ENCODE measurements around the gene YWHAE.
"Not testable (repeated sequence)": the region's sequence is repeated elsewhere in the genome, so short reads cannot be mapped to it uniquely, and the experiment has no call there.

Gene YWHAE

DNA sequence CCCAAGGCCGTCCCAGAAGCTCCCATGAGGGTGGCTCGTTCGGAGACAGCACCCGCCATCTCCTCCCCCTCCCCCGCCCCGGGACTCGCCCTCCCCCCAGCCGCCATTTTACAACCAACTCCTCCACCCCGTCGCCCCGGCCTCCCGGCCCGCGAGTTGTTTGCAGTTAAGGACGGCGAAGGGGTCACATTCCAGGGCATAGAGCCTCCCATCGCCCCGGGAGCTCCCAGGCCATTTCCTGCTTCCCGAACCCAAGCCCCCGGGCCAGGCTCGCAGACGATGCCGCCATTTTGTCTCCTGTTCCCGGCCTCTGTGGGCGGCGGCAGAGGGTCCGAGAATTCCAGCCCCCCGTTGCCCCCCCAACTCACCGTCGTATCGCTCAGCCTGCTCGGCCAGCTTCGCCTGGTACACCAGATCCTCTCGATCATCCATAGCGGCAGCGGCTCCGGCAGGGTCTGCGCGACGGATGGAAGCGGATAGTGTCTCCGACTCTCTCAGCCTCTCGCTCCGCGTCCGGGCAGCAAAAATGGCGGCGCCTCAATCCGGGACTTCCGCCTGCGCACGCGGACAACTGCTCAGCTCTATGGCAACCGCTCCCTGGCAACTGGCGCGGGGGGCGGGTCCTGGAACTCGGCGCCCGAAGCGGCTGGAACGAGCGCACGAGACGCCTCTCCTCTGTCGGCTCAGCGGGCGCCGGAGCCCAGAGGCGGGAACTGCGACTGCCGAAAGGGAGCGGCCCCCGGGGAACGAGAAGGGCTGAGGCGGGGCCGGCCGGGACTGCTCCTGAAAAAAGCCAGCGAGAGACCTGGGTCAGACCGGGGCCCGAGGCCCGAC is at the start of gene YWHAE:
Gene YWHAE, minus strand, starts transcription at position 544 of the 834 bp plus-strand sequence. Its CDS starts 112 bp downstream, at position 432.
- H3K9me3 ChIP-seq (ENCODE audit: control insufficient read depth in 5 of 5, low read length in 5 of 5), result no peaks in the 10 kb centered on the region
- H3K36me3 ChIP-seq (ENCODE audit: control insufficient read depth in 5 of 5, insufficient read depth in 5 of 5, low read length in 5 of 5), result peaks cover 0 to 9% (median 0%) of the 10 kb centered on the region in 5 donors
- peaks cover 5 to 43% (median 28%) of the 10 kb centered on the region in 5 donors for H3K4me1 ChIP-seq (ENCODE audit: control insufficient read depth in 5 of 5, insufficient read depth in 5 of 5, low read length in 5 of 5)
- H3K4me3 ChIP-seq (ENCODE audit: low read depth in 1 of 5, low read length in 5 of 5), result peak within 1 kb of the TSS; percentile 96 to 99 (median 98)
- H3K9ac ChIP-seq (ENCODE audit: low read length in 5 of 5), result peak within 1 kb of the TSS; percentile 93 to 98 (median 94)
- no peaks in the 10 kb centered on the region for H3K27me3 ChIP-seq (ENCODE audit: control insufficient read depth in 5 of 5, insufficient read depth in 4 of 5, low read length in 5 of 5)
- H3K27ac ChIP-seq (ENCODE audit: low read depth, low read length), result peak within 1 kb of the TSS; percentile 92

DNA sequence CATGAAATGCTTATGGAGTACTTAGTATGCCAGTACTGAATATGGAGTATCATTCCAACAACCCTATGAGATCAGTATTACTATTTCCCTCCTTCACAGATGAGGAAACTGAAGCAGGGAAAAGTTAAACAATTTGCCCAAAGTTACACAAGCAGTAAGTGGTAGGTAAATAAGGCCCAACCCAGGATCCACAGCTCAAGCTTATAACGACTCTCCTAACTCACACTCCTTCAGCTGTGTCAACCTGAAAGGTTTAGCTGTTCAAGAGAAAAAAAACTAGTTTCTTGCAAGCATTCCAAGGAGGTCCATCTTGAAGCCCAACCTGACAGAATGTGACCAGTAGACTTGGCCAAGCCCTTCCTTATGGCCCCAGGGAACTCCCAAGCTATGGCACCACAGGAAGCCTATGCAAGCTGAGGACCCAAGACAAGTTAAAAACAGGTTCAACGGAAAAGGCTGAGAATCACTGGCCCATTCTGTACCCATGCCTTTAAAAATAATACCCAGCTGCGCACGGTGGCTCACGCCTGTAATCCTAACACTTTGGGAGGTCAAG is 49.5 kb upstream of the YWHAE start:
- Histone ChIP-seq H3K4me1 (ENCODE audit: control insufficient read depth in 5 of 5, insufficient read depth in 5 of 5, low read length in 5 of 5) (peaks cover under 1 to 54% (median 42%) of the 10 kb centered on the region in 5 donors), H3K27ac (ENCODE audit: low read depth, low read length) (no peak overlapping the region), H3K36me3 (ENCODE audit: control insufficient read depth in 5 of 5, insufficient read depth in 5 of 5, low read length in 5 of 5) (peaks cover 0 to 14% (median 4%) of the 10 kb centered on the region in 5 donors), H3K27me3 (ENCODE audit: control insufficient read depth in 5 of 5, insufficient read depth in 4 of 5, low read length in 5 of 5) (no peaks in the 10 kb centered on the region), H3K9me3 (ENCODE audit: control insufficient read depth in 5 of 5, low read length in 5 of 5) (no peaks in the 10 kb centered on the region), H3K4me3 (ENCODE audit: low read depth in 1 of 5, low read length in 5 of 5) (no peak overlapping the region), H3K9ac (ENCODE audit: low read length in 5 of 5) (no peak overlapping the region)

DNA sequence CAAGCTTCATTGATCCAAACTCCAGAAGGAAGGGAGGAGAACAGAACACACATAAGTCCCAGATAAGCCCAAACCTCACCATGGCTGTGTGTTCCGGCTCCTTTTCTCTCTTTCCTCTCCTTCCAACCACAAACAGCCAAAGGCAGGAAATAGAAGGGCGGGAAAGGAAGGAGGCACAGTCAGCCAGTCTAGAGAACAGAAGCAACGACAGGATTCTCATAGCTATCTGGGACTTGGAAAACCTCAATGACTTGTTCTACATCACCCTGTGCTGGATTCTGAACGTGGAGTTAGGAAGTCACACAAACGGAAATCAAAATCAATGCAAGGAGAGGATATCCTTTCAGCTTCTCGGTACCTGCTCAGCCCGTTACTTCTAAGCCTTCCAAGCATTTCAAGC is 47.0 kb upstream of the YWHAE start:
- H3K9ac ChIP-seq (ENCODE audit: low read length in 5 of 5), result no peak overlapping the region
- no peaks in the 10 kb centered on the region for H3K27me3 ChIP-seq (ENCODE audit: control insufficient read depth in 5 of 5, insufficient read depth in 4 of 5, low read length in 5 of 5)
- H3K36me3 ChIP-seq (ENCODE audit: control insufficient read depth in 5 of 5, insufficient read depth in 5 of 5, low read length in 5 of 5), result peaks cover 0 to 8% (median 3%) of the 10 kb centered on the region in 5 donors
- peak overlapping the region in 2 of 5 donors; percentile 26 to 29 for H3K4me3 ChIP-seq (ENCODE audit: low read depth in 1 of 5, low read length in 5 of 5)
- H3K4me1 ChIP-seq (ENCODE audit: control insufficient read depth in 5 of 5, insufficient read depth in 5 of 5, low read length in 5 of 5), result peaks cover 0 to 36% (median 29%) of the 10 kb centered on the region in 5 donors
- H3K27ac ChIP-seq (ENCODE audit: low read depth, low read length), result peak overlapping the region; percentile 29
- no peaks in the 10 kb centered on the region for H3K9me3 ChIP-seq (ENCODE audit: control insufficient read depth in 5 of 5, low read length in 5 of 5)

DNA sequence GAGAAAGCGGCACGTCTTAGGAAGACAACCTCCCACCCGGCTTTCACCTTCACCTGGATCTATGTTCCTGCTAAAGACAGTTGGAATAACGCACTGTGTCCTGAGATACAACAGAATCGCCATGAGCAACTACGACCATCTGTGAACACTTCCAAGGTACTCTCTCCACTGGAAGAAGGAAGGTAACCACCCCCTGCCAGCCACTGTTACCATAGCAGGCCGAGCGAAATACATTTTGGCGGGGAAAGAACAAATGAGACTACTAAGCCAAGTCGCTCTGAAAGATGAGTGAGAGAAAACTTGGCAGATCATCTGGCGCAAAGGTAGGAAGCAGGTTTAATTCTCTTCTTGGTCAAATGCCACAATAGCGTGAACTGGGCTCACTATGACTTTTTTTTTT is 46.2 kb upstream of the YWHAE start:
- H3K4me1 ChIP-seq (ENCODE audit: control insufficient read depth in 5 of 5, insufficient read depth in 5 of 5, low read length in 5 of 5), result peaks cover 0 to 34% (median 29%) of the 10 kb centered on the region in 5 donors
- no peak overlapping the region for H3K9ac ChIP-seq (ENCODE audit: low read length in 5 of 5)
- H3K27me3 ChIP-seq (ENCODE audit: control insufficient read depth in 5 of 5, insufficient read depth in 4 of 5, low read length in 5 of 5), result no peaks in the 10 kb centered on the region
- H3K27ac ChIP-seq (ENCODE audit: low read depth, low read length), result no peak overlapping the region
- H3K9me3 ChIP-seq (ENCODE audit: control insufficient read depth in 5 of 5, low read length in 5 of 5), result no peaks in the 10 kb centered on the region
- no peak overlapping the region for H3K4me3 ChIP-seq (ENCODE audit: low read depth in 1 of 5, low read length in 5 of 5)
- H3K36me3 ChIP-seq (ENCODE audit: control insufficient read depth in 5 of 5, insufficient read depth in 5 of 5, low read length in 5 of 5), result peaks cover 0 to 8% (median 0%) of the 10 kb centered on the region in 5 donors

DNA sequence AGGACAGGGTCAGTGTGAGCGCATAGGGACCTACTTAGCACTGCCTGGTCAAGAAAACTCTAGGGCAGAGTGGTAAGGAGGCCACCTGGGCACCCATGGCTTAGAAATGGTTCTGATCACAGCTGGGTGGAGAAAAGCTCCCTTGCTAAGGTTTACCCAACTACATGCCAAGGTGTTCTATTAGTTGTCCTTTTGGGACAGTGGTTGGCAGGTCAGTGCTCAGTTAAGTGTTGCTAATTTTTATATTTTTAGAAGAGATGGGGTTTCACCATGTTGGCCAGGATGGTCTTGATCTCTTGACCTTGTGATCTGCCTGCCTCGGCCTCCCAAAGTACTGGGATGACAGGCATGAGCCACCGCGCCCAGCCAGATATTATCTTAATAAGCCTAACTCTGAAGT is 45.7 kb upstream of the YWHAE start:
- not testable (repeated sequence) for H3K27ac ChIP-seq (ENCODE audit: low read depth, low read length); H3K9ac ChIP-seq (ENCODE audit: low read length in 5 of 5); H3K27me3 ChIP-seq (ENCODE audit: control insufficient read depth in 5 of 5, insufficient read depth in 4 of 5, low read length in 5 of 5); H3K9me3 ChIP-seq (ENCODE audit: control insufficient read depth in 5 of 5, low read length in 5 of 5); H3K4me3 ChIP-seq (ENCODE audit: low read depth in 1 of 5, low read length in 5 of 5); H3K36me3 ChIP-seq (ENCODE audit: control insufficient read depth in 5 of 5, insufficient read depth in 5 of 5, low read length in 5 of 5)
- peaks cover 0 to 34% (median 29%) of the 10 kb centered on the region in 5 donors for H3K4me1 ChIP-seq (ENCODE audit: control insufficient read depth in 5 of 5, insufficient read depth in 5 of 5, low read length in 5 of 5)

DNA sequence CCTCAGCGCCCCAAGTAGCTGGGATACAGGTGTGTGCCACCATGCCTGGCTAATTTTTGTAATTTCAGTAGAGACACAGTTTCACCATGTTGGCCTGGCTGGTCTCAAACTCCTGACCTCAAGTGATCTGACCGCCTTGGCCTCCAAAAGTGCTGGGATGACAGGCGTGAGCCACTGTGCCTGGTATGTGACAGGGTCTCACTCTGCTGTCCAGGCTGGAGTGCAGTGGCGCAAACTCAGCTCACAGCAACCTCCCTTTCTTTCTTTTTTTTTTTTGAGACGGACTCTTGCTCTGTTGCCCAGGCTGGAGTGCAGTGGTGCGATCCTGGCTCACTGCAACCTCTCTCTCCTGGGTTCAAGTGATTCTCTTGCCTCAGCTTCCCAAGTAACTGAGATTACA is 42.7 kb upstream of the YWHAE start:
- H3K4me3 ChIP-seq (ENCODE audit: low read depth in 1 of 5, low read length in 5 of 5); H3K27ac ChIP-seq (ENCODE audit: low read depth, low read length); H3K9me3 ChIP-seq (ENCODE audit: control insufficient read depth in 5 of 5, low read length in 5 of 5); H3K9ac ChIP-seq (ENCODE audit: low read length in 5 of 5); H3K36me3 ChIP-seq (ENCODE audit: control insufficient read depth in 5 of 5, insufficient read depth in 5 of 5, low read length in 5 of 5); H3K27me3 ChIP-seq (ENCODE audit: control insufficient read depth in 5 of 5, insufficient read depth in 4 of 5, low read length in 5 of 5): not testable (repeated sequence)
- peaks cover 0 to 25% (median 18%) of the 10 kb centered on the region in 5 donors for H3K4me1 ChIP-seq (ENCODE audit: control insufficient read depth in 5 of 5, insufficient read depth in 5 of 5, low read length in 5 of 5)

DNA sequence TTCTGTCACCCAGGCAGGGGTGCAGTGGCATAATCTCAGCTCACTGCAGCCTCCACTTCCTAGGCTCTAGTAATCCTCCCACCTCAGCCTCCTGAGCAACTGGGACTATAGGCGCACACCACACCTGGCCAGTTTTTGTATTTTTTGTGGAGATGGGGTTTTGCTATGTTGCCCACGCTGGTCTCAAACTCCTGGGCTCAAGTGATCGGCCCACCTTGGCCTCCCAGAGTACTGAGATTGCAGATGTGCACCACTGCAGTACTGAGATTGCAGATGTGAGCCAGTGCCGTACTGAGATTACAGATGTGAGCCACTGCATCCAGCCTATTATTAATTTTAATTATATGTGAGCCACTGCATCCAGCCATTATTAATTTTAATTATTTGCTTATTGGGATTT is 42.2 kb upstream of the YWHAE start:
- Histone ChIP-seq H3K4me1 (ENCODE audit: control insufficient read depth in 5 of 5, insufficient read depth in 5 of 5, low read length in 5 of 5) (peaks cover 0 to 20% (median 14%) of the 10 kb centered on the region in 5 donors), H3K27ac (ENCODE audit: low read depth, low read length) (no peak overlapping the region), H3K9ac (ENCODE audit: low read length in 5 of 5) (no peak overlapping the region)

DNA sequence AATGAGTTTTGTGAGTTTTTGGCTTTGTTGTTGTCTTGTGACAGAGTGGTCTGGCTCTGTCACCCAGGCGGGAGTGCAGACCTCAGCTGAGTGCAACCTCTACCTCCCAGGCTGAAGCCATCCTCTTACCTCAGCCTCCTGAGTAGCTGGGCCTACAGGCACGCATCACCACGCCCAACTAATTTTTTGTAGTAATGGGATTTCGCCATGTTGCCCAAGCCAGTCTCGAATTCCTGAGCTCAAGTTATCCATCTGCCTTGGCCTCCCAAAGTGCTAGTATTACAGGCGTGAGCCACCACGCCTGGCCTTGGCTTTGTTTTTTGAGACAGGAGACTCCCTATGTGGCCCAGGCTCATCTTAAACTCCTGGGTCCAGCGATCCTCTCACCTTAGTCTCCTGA is 40.9 kb upstream of the YWHAE start:
- Histone ChIP-seq H3K36me3 (ENCODE audit: control insufficient read depth in 5 of 5, insufficient read depth in 5 of 5, low read length in 5 of 5) (peaks cover 5 to 21% (median 15%) of the 10 kb centered on the region in 5 donors), H3K27ac (ENCODE audit: low read depth, low read length) (no peak overlapping the region), H3K9ac (ENCODE audit: low read length in 5 of 5) (no peak overlapping the region), H3K9me3 (ENCODE audit: control insufficient read depth in 5 of 5, low read length in 5 of 5) (no peaks in the 10 kb centered on the region), H3K4me3 (ENCODE audit: low read depth in 1 of 5, low read length in 5 of 5) (no peak overlapping the region), H3K27me3 (ENCODE audit: control insufficient read depth in 5 of 5, insufficient read depth in 4 of 5, low read length in 5 of 5) (no peaks in the 10 kb centered on the region), H3K4me1 (ENCODE audit: control insufficient read depth in 5 of 5, insufficient read depth in 5 of 5, low read length in 5 of 5) (peaks cover 0 to 14% (median 8%) of the 10 kb centered on the region in 5 donors)

More for the DNA sequence above, 42.2 kb upstream of the YWHAE start:
- peaks cover 0 to 9% (median 8%) of the 10 kb centered on the region in 5 donors for H3K36me3 ChIP-seq (ENCODE audit: control insufficient read depth in 5 of 5, insufficient read depth in 5 of 5, low read length in 5 of 5)
- no peaks in the 10 kb centered on the region for H3K27me3 ChIP-seq (ENCODE audit: control insufficient read depth in 5 of 5, insufficient read depth in 4 of 5, low read length in 5 of 5)
- H3K4me3 ChIP-seq (ENCODE audit: low read depth in 1 of 5, low read length in 5 of 5), result no peak overlapping the region
- H3K9me3 ChIP-seq (ENCODE audit: control insufficient read depth in 5 of 5, low read length in 5 of 5), result no peaks in the 10 kb centered on the region

DNA sequence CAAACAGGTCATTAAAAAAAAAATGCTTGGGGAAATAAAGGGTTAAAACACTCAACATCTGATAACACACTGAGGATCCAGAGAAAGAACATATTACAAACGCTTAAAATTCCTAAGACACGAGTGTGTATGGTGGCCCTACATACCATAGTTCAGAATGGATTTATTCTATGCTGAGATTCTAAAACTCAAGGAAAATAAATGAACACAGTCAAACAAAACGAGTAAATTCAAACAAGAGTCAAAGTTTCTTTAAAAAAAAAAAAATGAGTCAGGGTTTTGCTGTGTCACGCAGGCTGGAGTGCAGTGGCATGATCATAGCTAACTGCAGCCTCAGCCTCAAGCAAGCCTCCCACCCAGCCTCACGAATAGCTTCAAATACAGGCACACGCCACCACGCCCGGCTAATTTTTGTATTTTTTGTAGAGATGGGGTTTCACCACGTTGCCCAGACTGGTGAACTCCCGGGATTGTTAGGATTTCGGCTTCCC is 38.6 kb upstream of the YWHAE start:
- H3K36me3 ChIP-seq (ENCODE audit: control insufficient read depth in 5 of 5, insufficient read depth in 5 of 5, low read length in 5 of 5), result peaks cover 9 to 41% (median 34%) of the 10 kb centered on the region in 5 donors
- peak overlapping the region; percentile 75 for H3K27ac ChIP-seq (ENCODE audit: low read depth, low read length)
- no peaks in the 10 kb centered on the region for H3K27me3 ChIP-seq (ENCODE audit: control insufficient read depth in 5 of 5, insufficient read depth in 4 of 5, low read length in 5 of 5)
- peaks cover 0 to 11% (median 8%) of the 10 kb centered on the region in 5 donors for H3K4me1 ChIP-seq (ENCODE audit: control insufficient read depth in 5 of 5, insufficient read depth in 5 of 5, low read length in 5 of 5)
- no peak overlapping the region for H3K4me3 ChIP-seq (ENCODE audit: low read depth in 1 of 5, low read length in 5 of 5)
- no peaks in the 10 kb centered on the region for H3K9me3 ChIP-seq (ENCODE audit: control insufficient read depth in 5 of 5, low read length in 5 of 5)
- H3K9ac ChIP-seq (ENCODE audit: low read length in 5 of 5), result peak overlapping the region in 1 of 5 donors; percentile 41

DNA sequence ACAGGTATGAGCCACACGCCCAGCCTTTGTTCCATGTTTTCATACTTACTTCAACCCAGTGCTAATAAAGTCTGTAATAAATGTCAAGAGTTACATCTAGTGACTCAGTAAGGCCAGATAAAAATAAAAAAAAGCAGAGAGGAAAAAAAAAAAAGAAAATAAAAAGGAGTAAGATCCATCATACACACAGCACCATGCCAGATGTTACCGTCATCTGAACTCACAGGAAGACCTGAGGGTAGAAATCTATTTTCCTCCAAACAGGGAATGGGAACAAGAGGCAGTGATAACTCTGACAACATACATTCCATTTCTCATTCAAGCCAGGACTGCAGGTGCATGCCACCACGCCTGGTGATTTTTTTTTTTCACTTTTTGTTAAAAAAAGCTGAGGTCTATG is 35.3 kb upstream of the YWHAE start:
- peaks cover 12 to 46% (median 44%) of the 10 kb centered on the region in 5 donors for H3K36me3 ChIP-seq (ENCODE audit: control insufficient read depth in 5 of 5, insufficient read depth in 5 of 5, low read length in 5 of 5)
- no peak overlapping the region for H3K4me3 ChIP-seq (ENCODE audit: low read depth in 1 of 5, low read length in 5 of 5)
- H3K27me3 ChIP-seq (ENCODE audit: control insufficient read depth in 5 of 5, insufficient read depth in 4 of 5, low read length in 5 of 5), result no peaks in the 10 kb centered on the region
- no peak overlapping the region for H3K27ac ChIP-seq (ENCODE audit: low read depth, low read length)
- H3K4me1 ChIP-seq (ENCODE audit: control insufficient read depth in 5 of 5, insufficient read depth in 5 of 5, low read length in 5 of 5), result peaks cover 2 to 26% (median 20%) of the 10 kb centered on the region in 5 donors
- H3K9ac ChIP-seq (ENCODE audit: low read length in 5 of 5), result no peak overlapping the region
- no peaks in the 10 kb centered on the region for H3K9me3 ChIP-seq (ENCODE audit: control insufficient read depth in 5 of 5, low read length in 5 of 5)
